HEK293 (cell line): ENCODE data around the gene SMTNL2.

Source experiments
- CTCF ChIP-seq: fragments of 450-650 bp; formaldehyde crosslinking; IDR thresholded peaks from 2 replicates; pipeline ENCODE4 v1.5.1; 2016; ENCODE audit warnings: missing biosample characterization, missing genetic modification characterization
- PATZ1 ChIP-seq: fragments of 450-650 bp; formaldehyde crosslinking; IDR thresholded peaks from 2 replicates; pipeline ENCODE4 v1.5.1; 2016; ENCODE audit warnings: missing biosample characterization, missing genetic modification characterization
- PBX3 ChIP-seq: sonication (generic); formaldehyde crosslinking; IDR thresholded peaks from 2 replicates; pipeline ENCODE4 v1.8.1; 2022; ENCODE audit warnings: mild to moderate bottlenecking, moderate library complexity, missing genetic modification reagents
- REST ChIP-seq: fragments of 450-650 bp; formaldehyde crosslinking; IDR thresholded peaks from 2 replicates; pipeline ENCODE4 v1.5.1; 2016; ENCODE audit warnings: missing biosample characterization, missing genetic modification characterization
- YY1 ChIP-seq: fragments of 450-650 bp; formaldehyde crosslinking; IDR thresholded peaks from 2 replicates; pipeline ENCODE4 v1.5.1; 2018; ENCODE audit warnings: missing biosample characterization, missing genetic modification characterization
- ZNF223 ChIP-seq: fragments of 450-650 bp; formaldehyde crosslinking; IDR thresholded peaks from 2 replicates; pipeline ENCODE4 v1.5.1; 2016; ENCODE audit warnings: missing biosample characterization, missing genetic modification characterization
- ZNF248 ChIP-seq: fragments of 450-650 bp; formaldehyde crosslinking; IDR thresholded peaks from 2 replicates; pipeline ENCODE4 v1.5.1; 2017; ENCODE audit warnings: missing biosample characterization, missing genetic modification characterization
- ZNF302 ChIP-seq: fragments of 450-650 bp; formaldehyde crosslinking; IDR thresholded peaks from 2 replicates; pipeline ENCODE4 v1.5.1; 2016; ENCODE audit warnings: missing biosample characterization, missing genetic modification characterization, low read depth
- ZNF513 ChIP-seq: fragments of 450-650 bp; IDR thresholded peaks from 2 replicates; pipeline ENCODE4 v1.5.1; 2018; ENCODE audit warnings: missing biosample characterization, missing genetic modification characterization
- ZNF518A ChIP-seq: fragments of 450-650 bp; formaldehyde crosslinking; conservative IDR thresholded peaks from 2 replicates; pipeline ENCODE4 v1.5.1; 2016; ENCODE audit warnings: low read depth, missing biosample characterization, missing genetic modification characterization
- ZNF560 ChIP-seq: fragments of 450-650 bp; formaldehyde crosslinking; IDR thresholded peaks from 2 replicates; pipeline ENCODE4 v1.5.1; 2017; ENCODE audit warnings: missing biosample characterization, missing genetic modification characterization, borderline replicate concordance
- ZSCAN4 ChIP-seq: fragments of 450-650 bp; formaldehyde crosslinking; IDR thresholded peaks from 2 replicates; pipeline ENCODE4 v1.5.1; 2017; ENCODE audit warnings: missing biosample characterization, missing genetic modification characterization

GRCh38 chr17:4536742-4537411 lies 47.5 kb upstream of the SMTNL2 start:
- TF ChIP-seq CTCF (tag by site-specific recombination) (no peak), PBX3 (no peak), ZNF302 (no peak), YY1 (no peak), REST (no peak), ZNF223 (no peak), ZNF248 (tag by site-specific recombination) (no peak), ZNF513 (no peak), PATZ1 (tag by site-specific recombination) (peak; percentile 56), ZSCAN4 (no peak), ZNF518A (tag by site-specific recombination) (no peak), ZNF560 (tag by site-specific recombination) (no peak)
